Nephron progenitor cell (in vitro differentiated cells): ENCODE data around the gene LDLRAD4.
"Not testable (repeated sequence)": the region's sequence is repeated elsewhere in the genome, so short reads cannot be mapped to it uniquely, and the experiment has no call there.

Experiments
- DNase-seq: peaks from one replicate; pipeline ENCODE4 v3.0.0; 2021
- H3K27ac Mint-ChIP-seq: 2 replicates; pipeline ENCODE4 v1.8.0; 2021; ENCODE audit warnings: mild to moderate bottlenecking, moderate library complexity, mixed read lengths
- H3K27me3 Mint-ChIP-seq: 2 replicates; pipeline ENCODE4 v1.8.0; 2021; ENCODE audit warnings: mild to moderate bottlenecking, low read depth, mixed read lengths; ENCODE audit not compliant: poor library complexity
- H3K36me3 Mint-ChIP-seq: 2 replicates; pipeline ENCODE4 v1.8.0; 2021; ENCODE audit warnings: low read depth, mixed read lengths
- H3K4me1 Mint-ChIP-seq: 2 replicates; pipeline ENCODE4 v1.8.0; 2021; ENCODE audit warnings: mixed read lengths
- H3K4me3 Mint-ChIP-seq: 2 replicates; pipeline ENCODE4 v1.8.0; 2021; ENCODE audit warnings: mild to moderate bottlenecking, moderate library complexity, mixed read lengths
- H3K9me3 Mint-ChIP-seq: 2 replicates; pipeline ENCODE4 v1.8.0; 2021; ENCODE audit warnings: mild to moderate bottlenecking, moderate library complexity, mixed read lengths
- CTCF ChIP-seq: fragments of 200-600 bp; sonication (generic); IDR thresholded peaks from 2 replicates; pipeline ENCODE4 v1.5.0; 2021; ENCODE audit warnings: antibody characterized with exemption

Gene LDLRAD4

GRCh38 chr18:13260935-13261640 is 42.5 kb downstream of the LDLRAD4 start:
- no peaks in the 10 kb centered on the region for H3K9me3 Mint-ChIP-seq
- H3K27me3 Mint-ChIP-seq = peaks cover 33% of the 10 kb centered on the region
- no peaks in the 10 kb centered on the region for H3K36me3 Mint-ChIP-seq
- H3K4me1 Mint-ChIP-seq = peaks cover 34% of the 10 kb centered on the region
- H3K4me3 Mint-ChIP-seq = no peak overlapping the region
- no peak for DNase-seq
- TF ChIP-seq CTCF = no peak
- H3K27ac Mint-ChIP-seq = peak overlapping the region; percentile 90

- no peak for TF ChIP-seq CTCF
- H3K4me3 Mint-ChIP-seq = no peak overlapping the region
- H3K4me1 Mint-ChIP-seq = peaks cover 32% of the 10 kb centered on the region
- no peaks in the 10 kb centered on the region for H3K36me3 Mint-ChIP-seq
- no peaks in the 10 kb centered on the region for H3K9me3 Mint-ChIP-seq
- peak overlapping the region; percentile 90 for H3K27ac Mint-ChIP-seq
- peaks cover 33% of the 10 kb centered on the region for H3K27me3 Mint-ChIP-seq
- no peak for DNase-seq
These were observed 43.2 kb downstream of the LDLRAD4 start for GRCh38 chr18:13261661-13262357.

DNA sequence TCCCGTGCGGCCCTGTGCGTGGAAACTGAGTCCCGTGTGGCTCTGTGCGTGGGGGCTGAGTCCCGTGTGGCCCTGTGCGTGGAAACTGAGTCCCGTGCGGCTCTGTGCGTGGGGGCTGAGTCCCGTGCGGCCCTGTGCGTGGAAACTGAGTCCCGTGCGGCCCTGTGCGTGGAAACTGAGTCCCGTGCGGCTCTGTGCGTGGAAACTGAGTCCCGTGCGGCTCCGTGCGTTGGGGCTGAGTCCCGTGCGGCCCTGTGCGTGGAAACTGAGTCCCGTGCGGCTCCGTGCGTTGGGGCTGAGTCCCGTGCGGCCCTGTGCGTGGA is 43.8 kb downstream of the LDLRAD4 start:
- H3K27ac Mint-ChIP-seq, H3K9me3 Mint-ChIP-seq, H3K4me3 Mint-ChIP-seq, H3K36me3 Mint-ChIP-seq, DNase-seq: not testable (repeated sequence)
- H3K27me3 Mint-ChIP-seq = peaks cover 33% of the 10 kb centered on the region
- peaks cover 37% of the 10 kb centered on the region for H3K4me1 Mint-ChIP-seq

GRCh38 chr18:13262839-13263691 is 44.5 kb downstream of the LDLRAD4 start:
- peaks cover 31% of the 10 kb centered on the region for H3K27me3 Mint-ChIP-seq
- TF ChIP-seq CTCF = no peak

DNA sequence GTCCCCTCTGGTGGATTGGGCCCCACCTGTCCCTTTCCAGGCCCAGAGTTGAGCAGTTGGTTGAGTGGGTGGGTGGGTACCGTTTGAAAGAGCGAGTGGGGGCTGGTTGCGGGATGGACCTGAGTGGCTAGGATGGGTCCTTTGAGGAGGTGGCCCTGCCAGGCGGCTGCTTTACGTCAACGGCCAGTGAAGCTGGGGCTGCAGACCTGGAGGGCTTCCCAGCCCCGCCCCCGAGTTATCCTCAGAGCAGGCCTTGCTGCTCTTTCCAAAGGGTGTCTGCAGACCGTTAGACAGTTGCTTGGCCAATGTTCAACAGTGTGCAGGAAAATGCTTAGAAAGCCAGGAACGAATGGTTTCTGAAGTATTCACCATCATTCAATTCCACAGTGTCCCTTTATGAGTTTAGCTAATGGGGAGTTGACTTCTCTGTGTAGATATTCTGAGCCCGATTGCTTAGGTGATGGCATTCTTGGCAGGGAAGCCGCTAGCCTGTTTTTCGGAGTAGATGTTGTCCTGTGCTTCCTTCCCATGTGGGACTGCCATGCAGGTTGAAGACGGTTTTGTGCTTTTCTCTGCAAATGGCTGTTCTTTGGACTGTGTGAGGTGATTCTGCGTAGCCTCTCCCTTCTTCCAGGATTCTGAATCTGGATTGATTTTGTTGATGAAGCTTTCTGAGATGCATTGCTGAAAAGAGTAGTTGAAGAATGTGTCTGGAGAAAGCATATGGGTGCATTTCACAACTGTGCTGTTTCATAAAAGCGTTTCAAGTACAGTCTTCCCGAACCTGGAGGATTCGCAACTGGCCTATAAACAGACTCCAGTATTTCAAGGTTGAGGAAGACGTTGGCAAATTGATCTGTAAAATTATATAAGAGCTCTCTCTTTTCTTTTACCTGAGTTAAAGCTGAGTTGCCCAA is 45.8 kb downstream of the LDLRAD4 start:
- no peaks in the 10 kb centered on the region for H3K36me3 Mint-ChIP-seq
- peaks cover 25% of the 10 kb centered on the region for H3K27me3 Mint-ChIP-seq
- TF ChIP-seq CTCF = no peak
- no peak overlapping the region for H3K4me3 Mint-ChIP-seq
- DNase-seq = no peak
- no peaks in the 10 kb centered on the region for H3K9me3 Mint-ChIP-seq
- H3K4me1 Mint-ChIP-seq = peaks cover 55% of the 10 kb centered on the region
- no peak overlapping the region for H3K27ac Mint-ChIP-seq

More at GRCh38 chr18:13262839-13263691, 44.5 kb downstream of the LDLRAD4 start:
- Mint-ChIP-seq H3K36me3 (no peaks in the 10 kb centered on the region), H3K4me1 (peaks cover 45% of the 10 kb centered on the region), H3K4me3 (no peak overlapping the region), H3K27ac (no peak overlapping the region), H3K9me3 (no peaks in the 10 kb centered on the region)
- no peak for DNase-seq
